ENCODE results near the gene SOX5.

The SOX5 gene

GRCh38 chr12:23949348-23950209 lies at the start of gene SOX5:
TSS of gene SOX5 (minus strand) at chr12:23949670. CDS start at chr12:23949601, 69 bp downstream.
- DNase-seq (ENCODE audit: low read depth in 3 of 3, low spot score in 1 of 3), result no peak

GRCh38 chr12:23987046-23987445 lies 37.6 kb upstream of the SOX5 start:
- DNase-seq (ENCODE audit: low read depth in 3 of 3, low spot score in 1 of 3), result no peak

GRCh38 chr12:23980826-23981225 lies 31.4 kb upstream of the SOX5 start:
- no peak for DNase-seq (ENCODE audit: low read depth in 3 of 3, low spot score in 1 of 3)

- DNase-seq (ENCODE audit: low read depth in 3 of 3, low spot score in 1 of 3), result no peak
Observed at GRCh38 chr12:23964812-23965211, 15.3 kb upstream of the SOX5 start.

- no peak for DNase-seq (ENCODE audit: low read depth in 3 of 3, low spot score in 1 of 3)
Observed at GRCh38 chr12:23959826-23960225, 10.4 kb upstream of the SOX5 start.

- DNase-seq (ENCODE audit: low read depth in 3 of 3, low spot score in 1 of 3), result no peak
Observed at GRCh38 chr12:23954332-23954731, 4.9 kb upstream of the SOX5 start.

GRCh38 chr12:23952071-23952470 lies 2.6 kb upstream of the SOX5 start:
- no peak for DNase-seq (ENCODE audit: low read depth in 3 of 3, low spot score in 1 of 3)

GRCh38 chr12:23950775-23951451 lies 1.4 kb upstream of the SOX5 start:
- no peak for DNase-seq (ENCODE audit: low read depth in 3 of 3, low spot score in 1 of 3)

- no peak for DNase-seq (ENCODE audit: low read depth in 3 of 3, low spot score in 1 of 3)
Observed at GRCh38 chr12:23950210-23950774, 822 bp upstream of the SOX5 start.

- DNase-seq (ENCODE audit: low read depth in 3 of 3, low spot score in 1 of 3), result no peak
Observed at GRCh38 chr12:23948291-23948690, 1.2 kb downstream of the SOX5 start.

GRCh38 chr12:23947395-23947794 lies 2.1 kb downstream of the SOX5 start:
- DNase-seq (ENCODE audit: low read depth in 3 of 3, low spot score in 1 of 3), result no peak

- no peak for DNase-seq (ENCODE audit: low read depth in 3 of 3, low spot score in 1 of 3)
Observed at GRCh38 chr12:23945249-23945648, 4.2 kb downstream of the SOX5 start.

GRCh38 chr12:23944067-23944466 lies 5.4 kb downstream of the SOX5 start:
- no peak for DNase-seq (ENCODE audit: low read depth in 3 of 3, low spot score in 1 of 3)

GRCh38 chr12:23942841-23943240 lies 6.6 kb downstream of the SOX5 start:
- no peak for DNase-seq (ENCODE audit: low read depth in 3 of 3, low spot score in 1 of 3)

- no peak for DNase-seq (ENCODE audit: low read depth in 3 of 3, low spot score in 1 of 3)
Observed at GRCh38 chr12:23941780-23942179, 7.7 kb downstream of the SOX5 start.

- DNase-seq (ENCODE audit: low read depth in 3 of 3, low spot score in 1 of 3), result no peak
Observed at GRCh38 chr12:23938422-23938821, 11.0 kb downstream of the SOX5 start.

- DNase-seq (ENCODE audit: low read depth in 3 of 3, low spot score in 1 of 3), result no peak
Observed at GRCh38 chr12:23931176-23931575, 18.3 kb downstream of the SOX5 start.

- no peak for DNase-seq (ENCODE audit: low read depth in 3 of 3, low spot score in 1 of 3)
Observed at GRCh38 chr12:23930599-23930998, 18.9 kb downstream of the SOX5 start.

GRCh38 chr12:23929906-23930305 lies 19.6 kb downstream of the SOX5 start:
- no peak for DNase-seq (ENCODE audit: low read depth in 3 of 3, low spot score in 1 of 3)

- no peak for DNase-seq (ENCODE audit: low read depth in 3 of 3, low spot score in 1 of 3)
Observed at GRCh38 chr12:23927907-23928306, 21.6 kb downstream of the SOX5 start.

GRCh38 chr12:23921099-23921856 lies 28.2 kb downstream of the SOX5 start:
- no peak for DNase-seq (ENCODE audit: low read depth in 3 of 3, low spot score in 1 of 3)

All from stimulated activated CD4-positive, alpha-beta T cell treated with anti-CD3 and anti-CD28 coated beads, TNF-alpha, amount 100 ng/mL, for 1 hour (primary cell).